GM21360 (cell line): ENCODE data around the gene CORO2A.
"Not testable (repeated sequence)": the region's sequence is repeated elsewhere in the genome, so short reads cannot be mapped to it uniquely, and the experiment has no call there.

ENCODE experiments used
- ATAC-seq: cut with Tn5 transposase; IDR thresholded peaks from one replicate; pipeline ENCODE4 v1.9.1; 2021; ENCODE audit warnings: mild to moderate bottlenecking, moderate library complexity; ENCODE audit not compliant: unreplicated experiment

CORO2A gene

DNA sequence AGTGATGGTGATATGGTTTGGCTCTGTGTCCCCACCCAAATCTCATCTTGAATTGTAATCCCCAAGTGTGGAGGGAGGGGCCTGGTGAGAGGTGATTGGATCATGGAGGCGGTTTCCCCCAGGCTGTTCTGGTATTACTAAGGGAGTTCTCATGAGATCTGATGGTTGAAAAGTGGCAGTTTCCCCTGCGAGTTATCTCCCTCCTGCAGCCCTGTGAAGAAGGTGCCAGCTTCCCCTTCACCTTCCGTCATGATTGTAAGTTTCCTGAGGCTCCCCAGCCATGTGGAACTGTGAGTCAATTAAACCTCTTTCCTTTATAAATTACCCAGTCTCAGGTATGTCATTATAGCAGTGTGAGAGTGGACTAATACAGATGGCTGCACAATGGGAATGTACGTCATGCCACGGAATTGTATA lies 17.9 kb downstream of the CORO2A start:
- not testable (repeated sequence) for ATAC-seq

DNA sequence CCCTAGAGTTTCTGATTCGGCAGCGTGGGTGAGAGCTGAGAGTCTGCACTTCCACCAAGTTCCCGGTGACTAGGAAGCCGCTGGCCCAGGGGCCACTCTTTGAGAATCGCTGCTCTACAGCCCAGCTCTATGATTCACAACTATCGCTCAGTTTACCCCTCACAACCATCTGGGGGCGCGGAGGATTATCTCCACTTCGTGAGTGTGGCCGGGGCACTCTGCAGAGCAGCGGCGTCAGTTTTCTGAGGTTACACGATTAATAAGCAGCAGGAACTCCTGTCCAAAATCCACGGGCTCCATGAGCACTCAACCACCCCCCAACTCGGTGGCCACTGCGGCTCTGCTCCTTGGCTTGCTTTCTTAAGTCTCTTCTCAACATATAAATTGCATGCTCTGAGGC lies 19.3 kb downstream of the CORO2A start:
- ATAC-seq = no peak

DNA sequence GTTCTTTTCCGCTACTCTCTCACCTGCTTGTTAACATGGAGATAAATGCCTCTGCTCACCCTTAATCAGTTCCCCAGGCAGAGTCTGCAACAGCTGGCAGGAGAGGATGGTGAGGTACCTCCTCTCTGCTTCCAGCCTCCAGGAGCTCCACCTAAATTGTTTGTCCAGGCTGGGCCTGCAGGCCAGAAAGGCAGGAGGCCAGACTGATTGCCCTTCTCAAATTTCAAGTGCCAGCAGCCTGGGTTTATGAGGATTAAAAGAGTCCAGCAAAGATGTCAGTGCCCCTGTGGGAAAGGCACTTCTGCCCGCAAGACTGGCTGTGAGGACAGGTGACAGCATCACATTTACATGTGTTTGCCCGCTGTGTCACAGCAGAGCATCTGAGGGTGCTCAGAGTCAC lies 19.8 kb downstream of the CORO2A start:
- ATAC-seq = no peak

DNA sequence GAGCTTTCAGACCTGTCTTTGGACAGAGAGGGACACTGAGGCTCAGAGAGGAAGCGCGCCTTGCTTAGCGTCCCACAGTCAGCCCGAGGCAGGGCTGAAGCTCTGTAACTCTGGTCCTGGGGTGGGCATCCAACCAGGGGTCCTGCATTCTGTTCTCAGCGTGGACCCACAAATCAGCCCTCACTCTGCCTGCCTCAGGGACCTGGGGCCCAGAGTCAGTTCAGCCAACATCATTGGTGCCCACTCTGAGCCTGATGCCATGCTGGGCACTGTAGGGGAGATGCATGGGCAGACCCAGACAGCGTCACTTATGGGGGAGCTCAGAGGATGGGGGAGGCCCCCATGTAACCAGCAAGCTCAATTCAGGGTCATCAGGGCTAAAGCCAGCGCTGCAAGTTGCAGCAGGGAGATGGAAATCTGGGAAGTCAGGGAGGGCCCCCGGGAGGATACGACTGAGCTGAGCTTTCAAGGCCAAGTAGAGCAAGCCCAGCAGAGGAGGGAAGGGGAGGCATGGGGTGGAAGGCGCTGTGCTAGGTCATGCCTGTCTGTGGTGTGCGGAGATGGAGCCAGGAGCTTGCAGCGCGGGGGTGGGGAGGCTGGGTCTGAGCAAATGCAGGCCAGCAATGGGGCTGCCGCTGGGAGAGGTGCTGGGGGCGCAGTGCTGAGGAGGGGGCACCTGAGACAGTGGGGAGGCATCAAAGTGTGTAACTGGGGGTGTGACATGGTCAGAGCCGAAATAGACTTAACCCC lies 21.1 kb downstream of the CORO2A start:
- ATAC-seq = no peak

DNA sequence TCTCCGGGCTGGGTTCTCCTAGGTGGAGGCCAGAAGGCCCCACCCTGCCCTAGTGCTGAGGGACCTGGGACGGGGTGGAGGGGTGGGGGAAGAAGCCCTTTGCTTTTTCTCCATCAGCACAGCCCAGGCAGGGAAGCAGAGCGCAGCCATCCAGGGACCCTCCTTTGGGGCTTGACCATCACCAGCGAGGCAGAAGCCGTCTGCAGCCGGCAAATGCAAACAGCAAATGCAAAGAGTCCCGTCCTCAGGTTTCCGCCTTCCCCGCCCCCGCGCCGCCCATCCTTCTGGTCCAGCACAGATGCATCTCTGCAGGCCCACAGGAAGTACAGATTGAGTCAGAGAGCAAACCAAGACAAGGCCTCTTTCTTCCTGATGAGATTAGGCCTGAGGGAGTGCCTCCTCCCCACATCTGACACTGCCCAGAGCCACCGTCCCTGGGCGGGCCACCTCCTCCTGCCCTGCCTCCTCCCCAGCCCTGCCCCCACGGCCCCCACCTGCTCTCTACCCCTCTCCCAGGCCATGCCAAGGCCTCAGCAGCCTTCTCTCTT lies 23.4 kb downstream of the CORO2A start:
- peak; percentile 97 for ATAC-seq

DNA sequence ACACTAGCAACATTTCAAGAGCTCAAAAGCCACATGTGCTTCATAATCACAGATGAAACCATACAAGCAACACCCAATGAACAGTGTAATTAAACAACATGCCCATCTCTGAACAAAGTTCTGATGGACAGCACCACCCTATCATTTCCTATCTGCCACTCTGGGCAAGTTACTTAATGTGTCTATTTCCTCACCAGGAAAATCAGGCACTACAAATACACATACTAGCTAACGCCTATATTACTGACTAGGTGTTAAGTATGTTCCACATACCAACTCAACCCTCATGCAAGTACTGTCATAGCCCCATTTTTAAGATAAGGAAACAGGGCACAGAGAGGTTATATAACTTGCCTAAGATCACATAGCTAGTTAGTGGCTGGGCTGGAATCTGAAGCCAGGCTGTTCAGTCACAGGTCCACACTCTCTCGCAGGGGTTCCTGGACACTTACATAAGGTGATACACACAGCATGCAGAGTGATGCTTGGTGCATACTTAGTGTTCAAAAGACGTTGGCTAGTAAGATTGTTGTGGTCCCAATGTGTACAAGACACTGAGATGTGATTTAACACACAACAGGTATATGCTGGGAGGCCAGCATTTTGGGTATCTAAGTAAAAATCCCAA lies 24.2 kb downstream of the CORO2A start:
- ATAC-seq = no peak

DNA sequence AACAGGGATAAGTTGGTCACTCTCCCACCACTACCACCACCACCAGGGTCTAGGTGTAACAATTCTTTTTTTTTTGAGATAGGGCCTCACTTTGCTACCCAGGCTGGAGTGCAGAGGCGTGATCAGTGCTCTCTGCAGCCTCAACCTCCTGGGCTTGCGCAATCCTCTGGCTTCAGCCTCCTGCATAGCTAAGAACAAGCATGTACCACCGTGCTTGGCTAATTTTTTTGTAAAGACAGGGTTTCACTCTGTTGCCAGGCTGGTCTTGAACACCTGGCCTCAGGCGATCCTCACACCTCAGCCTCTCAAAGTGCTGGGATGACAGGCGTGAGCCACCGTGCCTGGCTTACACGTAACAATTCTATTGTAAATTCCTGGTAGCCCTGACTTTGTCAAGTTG lies 27.5 kb downstream of the CORO2A start:
- no peak for ATAC-seq

DNA sequence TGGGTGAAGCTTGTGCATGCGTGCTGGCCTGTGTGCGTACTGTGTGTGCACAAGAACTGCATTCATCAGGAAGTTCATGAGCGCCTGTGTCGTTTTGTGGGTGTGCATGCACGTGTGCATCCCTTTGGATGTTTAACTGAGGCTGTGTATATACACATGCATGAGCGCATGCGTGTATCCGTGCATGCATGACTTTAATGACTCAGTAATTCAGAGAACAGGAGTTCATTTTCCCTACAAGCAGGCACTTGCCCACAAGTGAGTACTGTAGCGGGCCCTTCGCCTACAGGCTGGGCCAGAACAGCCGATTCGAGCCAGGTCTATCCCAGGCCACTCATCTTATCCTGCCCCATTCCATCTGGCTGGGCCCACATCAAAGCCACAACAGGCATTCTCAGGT lies 29.8 kb downstream of the CORO2A start:
- no peak for ATAC-seq

DNA sequence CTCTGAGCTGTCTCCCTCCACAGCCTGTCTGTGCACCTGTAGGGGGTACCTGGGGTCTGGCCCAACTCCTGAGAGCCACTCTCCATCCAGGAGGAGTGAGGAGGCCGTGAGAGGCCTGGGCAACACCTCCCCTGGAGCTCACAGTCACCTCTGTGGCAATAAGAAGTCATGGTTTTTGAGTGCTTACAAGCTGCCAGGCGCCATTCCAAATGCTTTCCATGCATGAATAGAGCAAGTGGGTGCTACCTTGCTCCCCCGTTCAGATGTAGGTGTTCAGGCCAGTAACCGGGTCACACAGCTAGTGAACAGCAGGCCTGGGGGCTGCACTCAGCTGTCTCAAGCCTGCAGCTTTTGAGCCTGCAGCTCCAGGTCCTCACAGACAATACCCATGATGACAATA lies 30.6 kb downstream of the CORO2A start:
- ATAC-seq = no peak

DNA sequence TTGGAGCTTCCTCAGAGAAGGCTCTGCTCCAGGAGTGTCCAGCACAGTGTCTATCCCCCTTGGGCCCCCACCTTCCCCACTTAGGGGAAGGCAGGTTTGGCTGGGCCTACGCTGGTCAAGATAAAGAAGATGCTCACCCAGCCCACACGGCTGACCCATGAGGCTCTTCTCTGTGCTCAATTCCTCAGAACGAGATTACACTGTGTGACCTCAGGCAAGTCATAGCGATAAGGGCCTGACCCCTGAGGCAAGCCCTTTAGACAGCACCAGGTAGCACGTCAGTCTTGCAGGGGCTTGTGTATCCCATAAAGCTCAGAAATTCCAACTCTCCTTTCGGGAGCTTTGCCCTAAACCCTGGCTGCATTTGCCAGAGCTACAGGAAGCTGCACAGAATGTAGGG lies 32.6 kb downstream of the CORO2A start:
- no peak for ATAC-seq

DNA sequence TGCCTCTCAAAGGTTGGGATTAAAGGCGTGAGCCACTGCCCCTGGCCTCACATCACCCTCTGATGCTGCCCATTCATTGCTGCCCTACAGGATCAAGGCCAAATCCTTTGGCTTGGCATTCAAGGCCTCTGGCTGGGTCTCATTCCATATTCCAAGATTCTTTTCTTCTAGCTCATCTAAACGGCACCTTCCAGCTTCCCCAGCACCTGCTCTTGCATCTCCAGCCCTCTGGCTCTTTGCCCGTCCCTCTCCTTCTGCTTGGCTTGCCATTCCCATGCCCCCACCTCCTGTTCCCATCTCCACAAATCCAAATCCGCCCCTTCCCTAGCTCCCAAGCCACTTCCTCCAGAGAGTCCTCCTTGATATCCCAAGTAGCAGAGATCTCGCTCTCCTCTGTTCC lies 33.1 kb downstream of the CORO2A start:
- no peak for ATAC-seq

DNA sequence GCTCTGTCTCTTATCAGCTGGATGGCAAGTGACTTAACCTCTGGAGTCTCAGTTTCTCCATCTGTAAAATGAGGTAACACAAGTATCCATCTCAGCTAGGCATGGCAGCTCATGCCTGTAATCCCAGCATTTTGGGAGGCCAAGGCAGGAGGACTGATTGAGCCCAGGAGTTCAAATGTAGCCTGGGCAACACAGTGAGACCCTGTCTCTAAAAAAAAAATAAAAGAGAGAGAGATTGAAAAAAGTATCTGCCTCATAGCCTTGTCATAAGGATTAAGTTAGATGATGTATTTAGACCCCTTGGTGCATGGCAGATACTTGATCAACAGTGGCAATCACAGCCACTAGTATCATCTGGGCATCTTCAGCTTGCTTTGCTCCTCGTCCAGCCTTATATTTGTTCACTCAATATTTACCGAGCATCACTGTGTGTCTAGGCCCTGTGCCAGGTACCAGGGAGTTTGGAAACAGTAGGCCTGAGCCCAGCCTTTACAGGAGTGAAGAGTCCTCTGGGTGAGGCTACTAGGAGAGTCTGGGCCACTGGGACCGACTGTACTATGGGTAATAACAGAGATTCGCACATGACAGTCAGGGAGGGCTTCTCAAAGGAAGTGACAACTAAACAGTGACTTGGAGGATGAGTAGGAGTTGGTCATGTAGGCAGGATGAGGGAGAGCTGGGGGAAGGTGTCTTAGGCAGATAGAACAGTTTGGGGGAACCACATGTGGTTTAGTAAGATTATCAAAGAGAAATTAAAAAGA lies 34.2 kb downstream of the CORO2A start:
- ATAC-seq = no peak

DNA sequence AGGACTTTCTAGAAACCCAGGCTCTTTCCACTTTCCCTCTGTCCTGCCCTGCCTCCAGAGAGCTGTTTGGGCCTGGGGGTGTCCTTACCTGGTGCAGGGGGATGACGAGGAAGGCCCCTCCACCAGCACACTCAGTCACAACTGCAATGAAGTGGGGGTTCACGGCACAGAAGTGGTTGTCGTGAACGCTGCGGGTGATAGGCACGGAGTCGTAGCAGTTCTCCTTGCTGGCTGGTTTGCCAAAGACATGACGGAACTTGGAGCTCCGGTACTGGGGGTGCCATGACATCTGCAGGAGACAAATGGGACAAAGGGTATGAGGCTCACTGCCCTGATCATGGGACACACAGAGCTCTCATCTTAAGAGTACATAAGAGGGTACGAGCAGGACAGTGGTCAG lies 35.1 kb downstream of the CORO2A start:
- ATAC-seq = no peak

DNA sequence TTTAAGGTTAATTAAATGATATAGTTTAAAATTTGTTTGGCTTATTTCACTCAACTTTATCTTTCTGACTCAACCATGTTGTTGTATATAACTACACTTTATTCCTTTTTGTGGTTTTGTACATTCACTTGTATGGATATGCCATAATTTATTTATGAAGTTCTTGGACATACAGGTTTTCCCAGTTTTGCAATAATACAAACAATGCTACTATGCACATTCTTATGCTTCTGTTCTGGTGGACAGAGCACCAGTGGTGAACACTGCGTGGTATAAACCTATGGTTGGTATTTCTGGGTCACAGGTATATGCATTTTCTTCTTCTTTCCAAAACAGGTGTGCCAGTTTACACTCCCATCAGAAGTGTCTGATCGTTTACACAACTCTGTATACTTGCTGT lies 37.8 kb downstream of the CORO2A start:
- ATAC-seq = no peak

DNA sequence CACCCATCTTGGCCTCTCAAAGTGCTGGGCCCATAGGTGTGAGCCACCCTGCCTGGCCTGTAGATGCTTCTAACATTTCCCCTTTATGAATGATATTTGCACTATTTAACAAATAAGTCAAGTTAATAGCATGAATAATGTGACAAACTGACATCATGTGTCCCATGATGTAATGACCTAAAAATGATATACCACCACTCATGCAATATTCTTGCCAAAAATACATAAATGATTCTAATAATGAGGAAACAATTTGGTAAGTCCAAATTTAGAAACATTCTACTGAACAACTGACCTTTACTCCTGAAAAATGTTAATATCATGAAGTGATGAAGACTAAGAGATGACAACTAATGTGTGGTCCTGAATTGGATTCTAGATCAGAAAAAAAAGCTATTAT lies 39.9 kb downstream of the CORO2A start:
- ATAC-seq = no peak

DNA sequence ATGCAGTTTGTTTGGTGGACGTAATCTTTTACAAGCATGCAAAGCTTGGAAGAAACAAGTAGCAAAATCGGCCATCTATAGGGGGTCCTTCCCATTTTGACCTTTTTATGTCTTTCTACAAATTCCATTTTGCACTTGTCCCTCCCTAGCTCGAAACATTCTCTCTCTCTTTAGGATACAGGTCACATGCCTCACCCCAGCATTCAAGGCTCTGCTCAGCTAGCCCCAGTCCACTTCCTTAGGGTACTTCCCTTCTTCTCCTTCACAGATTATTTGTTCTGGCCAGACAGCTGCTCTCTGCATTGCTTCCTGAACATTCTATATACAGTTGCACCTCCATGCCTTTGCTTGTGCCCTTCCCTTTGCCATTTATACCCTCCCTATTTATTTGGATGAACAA lies 41.7 kb downstream of the CORO2A start:
- no peak for ATAC-seq

DNA sequence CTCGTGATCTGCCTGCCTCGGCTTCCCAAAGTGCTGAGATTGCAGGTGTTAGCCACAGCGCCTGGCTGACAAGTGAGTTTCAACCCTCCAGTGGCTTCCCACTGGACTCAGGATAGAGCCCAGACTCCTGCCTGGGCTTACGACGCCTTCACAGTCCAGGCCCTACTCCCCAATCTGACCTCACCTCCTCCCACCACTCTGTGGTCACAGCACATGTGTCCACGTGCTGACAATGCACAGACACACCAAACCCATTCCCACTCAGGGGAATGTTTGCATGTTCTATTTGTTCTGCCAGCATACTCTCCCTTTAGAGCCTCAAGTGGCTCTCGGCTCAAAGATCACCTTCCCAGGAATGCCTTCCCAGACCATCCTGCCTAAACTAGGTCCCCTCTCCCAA lies 42.3 kb downstream of the CORO2A start:
- ATAC-seq = no peak

DNA sequence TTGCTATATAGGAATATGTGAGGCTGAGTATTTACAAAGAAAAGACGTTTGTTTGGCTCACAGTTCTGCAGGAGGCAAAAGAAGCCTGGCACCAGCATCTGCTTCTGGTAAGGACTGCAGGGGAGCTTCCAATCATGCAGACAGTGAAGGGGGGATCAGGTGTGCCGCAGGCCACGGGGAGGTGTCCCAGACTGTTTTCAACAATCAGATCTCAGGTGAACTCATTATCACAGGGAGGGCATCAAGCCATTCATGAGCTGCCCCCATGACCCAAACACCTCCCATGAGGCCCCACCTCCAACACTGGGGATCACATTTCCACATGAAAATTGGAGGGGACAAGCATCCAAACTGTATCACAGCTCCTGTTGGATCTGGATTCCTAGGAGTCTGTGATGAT lies 43.0 kb downstream of the CORO2A start:
- ATAC-seq = no peak

DNA sequence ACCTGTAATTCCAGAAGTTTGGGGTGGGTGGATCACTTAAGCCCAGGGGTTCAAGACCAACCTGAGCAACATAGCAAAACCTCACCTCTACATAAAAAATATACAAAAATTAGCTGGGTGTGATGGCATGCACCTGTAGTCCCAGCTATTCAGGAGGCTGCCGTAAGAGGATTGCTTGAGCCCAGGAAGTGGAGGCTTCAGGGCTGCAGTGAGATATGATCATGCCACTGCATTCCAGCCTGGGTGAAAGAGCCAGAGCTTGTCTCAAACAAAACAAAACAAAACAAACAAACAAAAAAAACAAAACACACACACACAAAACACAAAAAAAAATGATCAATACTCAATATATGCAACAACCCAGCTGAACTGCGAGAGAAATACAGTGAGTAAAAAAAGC lies 44.0 kb downstream of the CORO2A start:
- ATAC-seq = no peak

DNA sequence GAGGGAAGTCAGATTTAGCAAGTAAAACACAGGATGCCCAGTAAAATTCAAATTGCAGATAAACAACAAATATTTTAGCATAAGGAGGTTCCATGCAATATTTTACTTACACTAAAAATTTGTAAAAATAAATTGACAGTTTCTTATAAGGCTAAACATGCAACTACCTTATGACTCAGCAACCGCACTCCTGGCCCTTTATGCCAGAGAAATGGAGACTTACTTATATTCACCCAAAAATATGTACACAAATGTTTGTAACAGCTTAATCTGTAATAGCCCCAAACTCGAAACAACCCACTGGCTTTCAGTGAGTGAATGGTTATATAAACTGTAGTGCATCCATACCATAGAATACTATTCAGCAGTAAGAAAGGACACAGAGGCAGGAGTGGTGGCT lies 44.9 kb downstream of the CORO2A start:
- no peak for ATAC-seq

DNA sequence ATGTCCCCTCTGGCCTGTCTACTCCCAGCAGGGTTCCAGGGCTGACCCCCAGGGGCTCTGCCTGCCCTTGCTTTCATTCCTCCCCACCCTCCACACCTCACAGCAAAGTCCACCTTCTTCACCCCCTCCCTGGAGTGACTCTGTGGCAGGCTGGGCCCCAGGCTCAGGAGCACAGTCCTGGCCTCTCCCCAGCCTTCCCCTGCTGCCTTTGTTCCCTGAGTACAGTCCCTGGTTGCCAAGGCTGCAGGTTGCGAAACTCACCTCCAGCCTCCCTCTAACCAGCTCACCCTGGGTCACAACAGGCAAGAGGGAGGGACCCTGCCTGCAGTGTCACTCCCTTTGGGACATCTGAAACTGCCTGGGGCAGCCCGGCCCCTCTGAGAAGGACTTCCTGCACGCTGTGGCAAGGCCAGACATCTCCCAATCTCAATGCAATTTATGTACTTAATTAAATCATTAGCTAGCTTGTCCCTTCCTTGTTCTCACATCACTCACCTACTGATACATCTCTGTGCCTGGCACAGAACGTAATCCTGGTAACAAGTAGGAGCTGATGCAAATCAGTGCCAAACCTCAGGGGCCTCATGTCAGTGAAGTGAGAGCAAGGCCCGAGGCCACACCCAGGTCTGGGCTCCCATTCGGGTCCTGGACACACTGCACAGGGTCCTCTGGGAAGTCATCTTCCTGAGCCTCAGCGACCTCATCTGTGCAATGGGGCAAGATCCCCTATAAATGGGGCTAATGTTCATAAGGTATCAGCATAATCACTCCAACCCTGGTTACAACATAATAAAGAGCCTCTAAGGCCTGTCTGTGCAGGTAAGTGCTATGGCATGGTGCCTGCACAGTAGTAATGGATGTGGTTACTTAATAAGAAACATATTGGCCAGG lies 46.1 kb downstream of the CORO2A start:
- no peak for ATAC-seq
